ENCODE results near the gene SSH2.
A peak's percentile ranks its signal among the peaks of the same experiment; 100 is the strongest.
"Not testable (repeated sequence)": the region's sequence is repeated elsewhere in the genome, so short reads cannot be mapped to it uniquely, and the experiment has no call there.

The SSH2 gene

DNA sequence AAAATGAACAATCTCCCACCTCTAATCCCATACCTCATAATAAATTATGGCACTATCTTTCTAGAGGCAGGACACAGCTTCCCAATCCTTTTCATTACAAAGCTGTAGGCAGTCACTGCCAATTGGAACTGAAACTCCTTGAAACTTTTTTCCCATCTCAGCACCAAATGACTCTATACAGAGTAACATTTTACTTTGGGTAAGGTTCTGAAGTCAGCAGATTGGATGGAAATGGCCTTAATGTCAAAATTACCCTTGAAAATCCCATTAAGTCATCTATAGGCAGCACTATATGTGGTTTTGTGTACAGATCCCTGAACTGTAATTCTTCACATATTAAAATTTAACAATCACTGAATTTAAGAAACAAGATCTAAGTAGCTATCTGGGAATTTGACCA is 277.1 kb downstream of the SSH2 start:
- DNase-seq, result no peak

DNA sequence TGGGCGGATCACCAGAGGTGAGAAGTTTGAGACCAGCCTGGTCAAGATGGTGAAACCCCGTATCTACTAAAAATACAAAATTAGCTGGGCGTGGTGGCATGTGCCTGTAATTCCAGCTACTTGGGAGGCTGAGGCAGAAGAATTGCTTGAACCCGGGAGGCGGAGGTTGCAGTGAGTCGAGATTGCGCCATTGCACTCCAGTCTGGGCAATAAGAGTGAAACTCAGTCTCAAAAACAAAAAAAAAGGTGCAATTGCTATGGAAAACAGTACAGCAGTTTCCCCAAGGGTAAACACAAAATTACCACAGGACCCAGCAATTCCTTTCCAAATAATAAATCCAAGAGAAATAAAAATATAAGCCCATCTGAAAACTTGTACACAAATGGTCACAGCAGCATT is 278.1 kb downstream of the SSH2 start:
- DNase-seq, result not testable (repeated sequence)

DNA sequence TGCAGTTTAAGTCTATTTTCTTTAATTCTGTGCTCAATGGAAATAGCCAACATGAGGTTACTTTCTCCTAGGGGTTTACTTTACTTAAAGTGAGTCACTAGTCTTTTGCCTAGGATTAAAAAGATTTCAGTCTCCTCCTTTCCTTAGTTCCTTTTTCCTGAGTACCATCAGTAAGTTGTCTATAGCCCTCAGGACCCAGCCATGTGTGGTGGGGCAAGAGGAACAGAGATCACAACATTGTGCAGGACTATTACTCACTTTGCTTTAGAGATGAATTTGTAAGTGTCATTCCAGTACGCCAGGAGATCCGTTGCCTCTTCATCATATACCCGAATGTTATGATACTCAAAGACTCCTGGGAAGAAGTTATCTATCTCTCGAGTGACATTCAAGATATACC is 279.6 kb downstream of the SSH2 start:
- no peak for DNase-seq

DNA sequence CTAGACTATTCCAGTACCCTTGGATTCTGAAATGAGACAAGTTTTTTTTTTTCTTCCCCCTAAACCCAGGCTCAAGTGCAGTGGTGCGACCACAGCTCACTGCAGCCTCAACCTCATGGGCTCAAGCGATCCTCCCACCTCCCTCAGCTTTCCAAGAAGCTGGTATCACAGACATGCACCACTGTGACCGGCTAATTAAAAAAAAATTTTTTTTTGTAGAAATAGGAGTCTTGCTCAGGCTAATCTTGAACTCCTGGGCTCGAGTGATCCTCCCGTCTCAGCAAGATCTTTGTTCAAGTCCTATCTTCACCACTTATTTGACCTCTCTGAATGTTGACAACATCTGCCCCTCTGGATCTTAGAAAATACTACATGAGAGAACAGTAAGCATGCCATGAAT is 280.7 kb downstream of the SSH2 start:
- DNase-seq, result no peak

DNA sequence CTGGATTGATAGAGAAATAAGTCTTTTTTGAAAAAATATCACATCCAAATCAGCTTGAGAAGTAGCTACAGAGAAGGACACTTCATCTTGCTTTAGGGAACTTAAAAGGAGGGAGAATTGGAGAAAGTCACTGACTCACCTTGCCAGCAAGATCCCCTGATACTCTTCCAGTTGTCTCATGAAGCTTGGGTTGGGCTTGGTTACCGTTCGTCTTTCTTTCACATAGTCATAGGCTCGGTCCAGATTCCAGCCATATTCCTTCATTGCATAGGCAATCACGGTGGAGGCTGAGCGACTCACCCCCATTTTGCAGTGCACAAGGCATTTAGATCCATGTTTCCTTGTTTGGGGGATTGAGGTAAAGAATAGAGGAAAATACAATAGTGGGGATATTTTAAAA is 282.0 kb downstream of the SSH2 start:
- no peak for DNase-seq

DNA sequence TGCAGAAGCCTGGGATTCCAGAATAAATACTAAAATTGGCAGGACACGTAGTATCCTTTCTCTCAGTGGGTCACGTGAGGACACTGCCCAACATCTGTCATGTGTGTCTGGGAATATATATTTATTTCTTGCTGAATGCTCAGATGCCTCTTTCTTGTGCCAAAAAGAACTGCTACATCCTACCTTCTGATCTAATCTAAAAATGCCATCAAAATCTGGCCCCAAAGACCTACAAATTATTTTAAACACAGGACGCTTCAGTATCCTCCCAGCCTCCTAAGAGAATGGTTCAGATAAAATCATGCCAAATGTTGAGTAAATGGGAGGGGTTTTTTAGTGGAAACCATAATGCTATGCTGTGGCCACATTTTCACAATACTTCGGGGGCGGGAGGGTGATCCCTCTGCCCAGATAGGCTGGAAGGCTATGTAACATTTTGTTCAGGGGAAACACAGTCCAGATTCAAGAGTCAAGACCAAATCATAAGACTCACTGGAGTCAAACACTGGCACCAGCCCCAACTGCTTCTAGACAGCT is 284.4 kb downstream of the SSH2 start:
- DNase-seq, result no peak

DNA sequence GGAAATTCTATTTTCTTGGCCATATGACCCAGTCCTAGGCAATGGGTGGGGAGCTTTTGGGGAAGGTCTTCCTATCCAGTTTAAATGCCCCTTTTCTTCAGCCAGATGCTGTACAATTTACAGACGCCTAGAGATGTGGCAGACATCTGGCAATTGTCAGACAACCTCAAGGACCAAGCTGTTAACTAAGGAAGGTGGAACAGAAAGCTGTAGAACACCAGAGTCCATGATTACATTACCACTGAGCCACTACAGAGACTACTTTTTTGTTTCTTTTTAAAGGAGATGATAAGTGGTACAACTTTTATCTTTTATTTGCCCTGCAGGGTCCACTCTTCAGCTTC is 286.2 kb downstream of the SSH2 start:
- no peak for DNase-seq

DNA sequence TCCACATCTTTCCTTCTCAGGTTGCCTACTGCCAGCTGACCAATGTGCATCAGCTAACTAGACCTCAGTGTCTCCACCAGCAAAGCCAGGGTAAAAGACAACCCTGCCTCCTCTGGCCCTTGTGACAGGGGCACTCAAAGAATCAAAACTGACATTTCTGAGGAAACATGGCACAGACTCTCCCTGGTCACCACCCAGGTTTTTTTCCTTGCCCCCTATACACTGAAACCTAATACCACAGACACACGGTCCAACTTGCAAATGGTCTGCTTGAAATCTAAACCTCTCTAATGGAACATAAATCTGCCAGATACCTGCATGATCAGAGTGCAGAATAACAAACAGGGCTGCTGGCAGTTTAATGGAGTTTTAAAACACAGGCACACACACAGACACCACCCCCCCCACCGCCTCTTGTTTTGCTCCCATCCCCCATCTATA is 287.8 kb downstream of the SSH2 start:
- DNase-seq, result no peak

- DNase-seq, result no peak
Measured at GRCh38 chr17:29640981-29641642, 288.9 kb downstream of the SSH2 start.

DNA sequence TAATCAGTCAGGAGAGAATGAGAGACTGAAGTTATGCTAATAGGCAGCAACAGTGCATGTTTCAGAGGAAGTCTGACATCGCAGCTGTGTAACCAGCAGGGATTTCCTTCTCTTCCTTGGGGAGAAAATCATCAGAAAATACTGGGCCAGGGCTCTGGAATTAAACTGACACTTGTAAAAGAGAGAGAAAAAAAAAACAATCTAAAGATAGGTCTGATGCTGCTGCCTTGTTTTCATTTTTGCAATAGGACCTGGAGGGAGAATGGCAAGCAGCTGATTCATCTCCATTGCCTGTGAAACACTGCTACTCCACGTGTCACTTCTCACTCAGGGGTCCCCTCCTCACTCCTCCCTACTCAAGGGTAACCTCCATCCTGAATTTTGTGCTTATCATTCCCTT is 289.6 kb downstream of the SSH2 start:
- DNase-seq, result no peak

DNA sequence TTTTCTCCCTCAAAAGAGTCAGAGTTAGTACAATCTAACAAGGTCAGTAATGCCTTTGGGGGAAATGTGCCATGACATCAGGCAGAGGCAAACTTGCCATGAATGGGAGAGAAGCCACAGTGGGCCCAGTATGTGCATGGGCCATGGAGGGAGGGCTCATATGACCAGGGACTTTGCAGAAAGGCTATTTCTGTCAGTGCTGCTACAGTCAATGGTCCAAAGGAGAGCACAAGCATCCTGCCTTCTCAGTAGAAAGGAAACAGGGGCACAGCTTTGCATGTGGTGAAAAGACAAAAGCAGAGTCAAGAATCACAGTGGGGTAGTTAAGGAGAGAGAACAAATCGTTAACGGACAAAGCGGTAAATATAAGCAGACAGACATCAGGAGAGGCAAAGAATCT is 296.1 kb downstream of the SSH2 start:
- no peak for DNase-seq

- no peak for DNase-seq
Measured at GRCh38 chr17:29630630-29631193, 299.3 kb downstream of the SSH2 start.

DNA sequence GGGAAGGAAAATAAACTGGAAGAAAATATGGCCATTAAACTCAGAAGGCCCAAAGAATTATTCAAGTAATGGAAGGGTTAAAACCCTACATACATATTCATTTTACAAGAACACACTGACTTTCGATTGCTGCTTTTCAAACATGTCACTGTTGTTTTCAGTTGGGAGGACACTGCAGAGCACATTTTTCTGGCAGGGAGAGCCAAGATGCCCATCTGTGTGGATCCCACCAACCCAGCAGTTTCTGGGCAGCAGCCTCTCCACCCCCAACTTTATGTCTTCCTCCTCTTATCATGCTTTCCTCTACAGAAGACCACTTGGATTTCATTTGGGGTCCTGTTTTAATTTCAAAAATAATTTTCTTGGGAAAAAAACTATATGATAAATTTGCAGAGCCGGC is 300.2 kb downstream of the SSH2 start:
- DNase-seq, result no peak

DNA sequence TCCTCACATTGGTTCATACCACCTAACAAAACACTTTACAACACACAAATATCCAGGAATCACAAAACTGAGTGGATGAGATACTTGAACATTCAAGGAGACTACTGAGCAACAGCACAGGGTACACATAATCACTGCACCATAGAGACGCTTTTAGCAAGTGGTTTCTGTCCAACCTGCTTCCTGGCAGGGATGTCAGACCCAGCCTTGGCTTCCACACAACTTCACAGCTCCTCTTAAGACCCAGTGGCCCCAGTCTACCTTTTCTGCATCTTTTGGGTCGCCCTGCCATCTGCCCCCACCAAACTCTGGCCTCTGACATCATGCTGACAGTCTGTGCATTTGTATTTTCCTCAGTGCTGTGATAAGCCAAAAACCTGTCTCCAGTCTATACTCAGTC is 301.4 kb downstream of the SSH2 start:
- DNase-seq, result no peak

DNA sequence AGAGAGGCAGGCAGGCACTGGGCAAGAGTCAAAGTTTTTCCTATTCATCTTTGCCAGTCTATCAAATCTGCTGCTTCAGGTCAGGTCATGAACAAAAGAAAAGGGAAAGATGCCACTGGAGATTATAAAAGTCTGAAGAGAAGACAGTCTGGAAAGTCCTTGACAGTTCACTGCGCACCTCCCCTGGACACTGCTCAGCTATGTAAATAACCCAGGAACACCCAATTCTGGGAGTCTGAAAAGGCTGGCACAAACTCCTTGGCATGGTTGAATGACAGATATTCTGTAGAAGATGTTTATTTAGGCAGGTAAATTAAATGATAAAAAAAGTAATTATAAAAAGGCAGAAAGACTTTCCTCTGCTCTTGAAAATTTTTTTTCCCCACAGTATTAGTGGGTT is 302.1 kb downstream of the SSH2 start:
- DNase-seq, result no peak

GRCh38 chr17:29625037-29625750 is 304.8 kb downstream of the SSH2 start:
- DNase-seq, result no peak

- peak in 1 of 2 experiments; percentile 41 for DNase-seq
Measured at GRCh38 chr17:29624586-29624985, 305.4 kb downstream of the SSH2 start.

DNA sequence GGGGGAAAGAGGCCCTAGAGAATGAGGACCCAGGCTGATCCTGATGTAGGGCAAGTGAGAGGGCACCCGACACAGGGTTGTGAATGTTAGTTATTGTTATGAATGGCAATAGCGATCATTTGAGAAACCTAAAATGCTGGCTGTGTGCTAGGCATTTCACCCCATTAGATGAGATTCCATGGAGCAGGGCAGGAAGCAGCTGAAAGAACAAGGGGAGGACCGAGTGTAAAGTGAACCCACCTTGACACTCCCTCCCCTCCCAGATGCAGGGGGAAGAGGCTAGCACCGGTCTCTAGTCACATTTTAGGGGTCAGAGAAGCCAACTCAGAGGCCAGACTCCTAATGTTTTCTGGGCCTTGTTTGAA is 306.8 kb downstream of the SSH2 start:
- DNase-seq, result no peak

DNA sequence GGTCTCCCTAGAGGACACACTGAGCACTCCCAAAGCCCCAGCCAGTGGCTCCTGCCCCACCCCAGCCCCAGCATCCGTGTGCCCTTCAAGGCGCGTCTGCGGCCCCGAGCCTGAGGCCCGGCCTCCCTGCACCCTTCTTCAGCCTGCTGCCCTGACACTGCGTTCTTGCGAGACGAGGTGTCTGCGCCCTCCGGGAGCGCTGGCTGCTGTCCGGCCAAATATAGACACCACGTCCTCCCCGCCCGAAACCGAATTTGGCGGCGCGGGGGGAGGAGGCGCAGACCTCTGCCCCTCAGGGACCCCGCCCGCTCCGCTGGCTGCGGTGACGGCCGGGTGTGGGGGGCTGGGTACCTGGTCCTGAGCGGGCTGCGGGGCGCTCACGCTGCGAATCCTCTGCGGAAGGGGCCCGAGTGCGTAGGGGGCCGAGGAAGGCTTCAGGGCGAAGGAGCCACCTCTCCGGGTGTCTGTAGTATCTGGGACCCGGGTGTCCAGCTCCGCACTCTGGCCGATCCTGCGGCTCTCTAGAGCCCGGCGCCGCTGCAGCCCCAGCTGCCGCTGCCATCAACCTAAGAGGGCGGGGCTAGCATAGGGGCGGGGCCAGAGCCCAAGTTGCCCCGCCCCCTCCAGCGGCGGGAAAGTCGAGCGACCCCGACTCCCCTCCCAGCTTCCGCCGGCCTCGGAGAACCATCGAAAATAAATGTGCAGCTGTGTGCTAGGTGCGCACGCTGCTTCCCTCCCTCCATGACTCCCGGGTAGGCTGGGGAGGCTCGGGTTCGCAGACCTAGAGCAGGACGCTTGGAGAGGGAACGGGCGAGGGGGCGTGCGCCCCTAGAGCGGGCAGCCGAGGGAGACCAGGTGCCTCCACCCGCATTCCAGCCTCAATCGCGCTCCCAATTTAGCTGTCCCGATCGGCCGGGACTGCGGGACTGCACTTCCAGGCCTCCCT is 307.4 kb downstream of the SSH2 start, which contains the start of gene CORO6:
CORO6 (minus strand) TSS at position 576 of the 946 bp plus-strand sequence. CDS start 1,491 bp downstream, outside the sequence.
- DNase-seq, result peak; percentile 71 to 76

DNA sequence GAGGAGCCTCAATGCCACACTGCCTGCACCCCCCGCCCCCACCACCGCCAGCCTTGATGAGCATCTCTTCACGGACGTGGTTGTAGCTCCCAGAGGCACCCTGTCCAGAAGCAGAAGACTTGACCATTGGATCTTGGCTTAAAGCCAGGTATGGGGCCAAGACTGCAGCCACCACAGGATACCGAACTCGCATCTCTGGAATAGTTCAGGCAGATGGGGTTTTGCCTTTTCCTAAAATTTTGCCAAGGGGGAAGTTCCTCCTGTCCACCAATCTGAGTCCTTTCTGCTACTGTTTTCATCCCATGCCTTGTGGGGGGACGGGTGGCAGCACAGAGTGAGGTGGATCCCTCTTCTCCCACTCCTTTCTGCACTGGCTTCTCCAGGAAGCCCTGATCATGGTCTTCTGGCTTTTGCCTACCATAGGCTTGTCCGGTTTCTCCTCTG is 308.3 kb downstream of the SSH2 start:
- no peak for DNase-seq

- no peak for DNase-seq
Measured at GRCh38 chr17:29620779-29621500, 309.1 kb downstream of the SSH2 start.

GRCh38 chr17:29620271-29620670 is 309.8 kb downstream of the SSH2 start:
- no peak for DNase-seq
